ENCODE measurements around the gene DNAH1. TPM values are rescaled to one million over a fixed set of nuclear protein-coding genes. Genes with fewer than 3 reads are reported as not detected.

DNAH1 gene
- total RNA-seq, 1 experiment from 2014 or later: 5.9 TPM

- Histone ChIP-seq H3K27ac (no peak overlapping the region), H3K27me3 (ENCODE audit: insufficient read depth, low read depth) (no peaks in the 10 kb centered on the region), H3K4me2 (peak overlapping the region; percentile 64), H3F3A (ENCODE audit: insufficient read depth, low read depth) (peaks cover 12% of the 10 kb centered on the region; the same call in 1 of the 2 replicates), H3K9me2 (ENCODE audit: insufficient read depth) (no peaks in the 10 kb centered on the region), H3K4me3 (no peak overlapping the region), H4K20me1 (ENCODE audit: insufficient read depth) (peaks cover 24% of the 10 kb centered on the region), H3K79me2 (ENCODE audit: low read depth) (peaks cover 36% of the 10 kb centered on the region), H3K4me1 (replicated peaks; ENCODE audit: insufficient read depth) (peaks cover 23% of the 10 kb centered on the region), H3K36me3 (ENCODE audit: low read depth) (no peaks in the 10 kb centered on the region), H3K9me3 (ENCODE audit: insufficient read depth, low read depth) (no peaks in the 10 kb centered on the region), H2AFZ (no peak overlapping the region)
- TF ChIP-seq, protein P1, sequence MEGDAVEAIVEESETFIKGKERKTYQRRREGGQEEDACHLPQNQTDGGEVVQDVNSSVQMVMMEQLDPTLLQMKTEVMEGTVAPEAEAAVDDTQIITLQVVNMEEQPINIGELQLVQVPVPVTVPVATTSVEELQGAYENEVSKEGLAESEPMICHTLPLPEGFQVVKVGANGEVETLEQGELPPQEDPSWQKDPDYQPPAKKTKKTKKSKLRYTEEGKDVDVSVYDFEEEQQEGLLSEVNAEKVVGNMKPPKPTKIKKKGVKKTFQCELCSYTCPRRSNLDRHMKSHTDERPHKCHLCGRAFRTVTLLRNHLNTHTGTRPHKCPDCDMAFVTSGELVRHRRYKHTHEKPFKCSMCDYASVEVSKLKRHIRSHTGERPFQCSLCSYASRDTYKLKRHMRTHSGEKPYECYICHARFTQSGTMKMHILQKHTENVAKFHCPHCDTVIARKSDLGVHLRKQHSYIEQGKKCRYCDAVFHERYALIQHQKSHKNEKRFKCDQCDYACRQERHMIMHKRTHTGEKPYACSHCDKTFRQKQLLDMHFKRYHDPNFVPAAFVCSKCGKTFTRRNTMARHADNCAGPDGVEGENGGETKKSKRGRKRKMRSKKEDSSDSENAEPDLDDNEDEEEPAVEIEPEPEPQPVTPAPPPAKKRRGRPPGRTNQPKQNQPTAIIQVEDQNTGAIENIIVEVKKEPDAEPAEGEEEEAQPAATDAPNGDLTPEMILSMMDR (conservative IDR thresholded peaks at IDR 0.05): no peak
- TF ChIP-seq EZH2 (IDR thresholded peaks at IDR 0.05; ENCODE audit: low read depth): no peak
- POLR2A ChIA-PET (ENCODE audit: unreplicated experiment): interaction anchor here (0.8 kb wide), 1 partner anchor 306 kb away, joined by 9 read pairs; the partner anchor contains the start of gene ABHD14B
- no TSS peak for BruUV-seq (replicated peaks)
- intact Hi-C loops (cut with micrococcal nuclease; ENCODE audit: unreplicated experiment): loop anchor here (5.0 kb wide), 2 partner anchors 127 to 277 kb away; partner anchors contain the start of gene POC1A
- no peak for DNase-seq
- CTCF ChIA-PET: interaction anchor here (0.7 to 1.7 kb wide), 2 partner anchors 59 to 127 kb away, joined by 3 to 7 read pairs; no protein-coding TSS in a partner anchor
Measured at GRCh38 chr3:52279596-52279995, 36.5 kb upstream of the DNAH1 start.

- Histone ChIP-seq H3K36me3 (ENCODE audit: low read depth) (no peaks in the 10 kb centered on the region), H3K4me2 (0 out of 2 replicates have a peak overlapping the region, but pooled peaks have one; percentile 64), H3K4me1 (replicated peaks; ENCODE audit: insufficient read depth) (peaks cover 22% of the 10 kb centered on the region), H3K79me2 (ENCODE audit: low read depth) (peaks cover 31% of the 10 kb centered on the region), H3K9me2 (ENCODE audit: insufficient read depth) (no peaks in the 10 kb centered on the region), H3K27ac (no peak overlapping the region), H3K9me3 (ENCODE audit: insufficient read depth, low read depth) (no peaks in the 10 kb centered on the region), H3F3A (ENCODE audit: insufficient read depth, low read depth) (peaks cover 12% of the 10 kb centered on the region; the same call in 1 of the 2 replicates), H3K4me3 (no peak overlapping the region), H3K27me3 (ENCODE audit: insufficient read depth, low read depth) (no peaks in the 10 kb centered on the region), H4K20me1 (ENCODE audit: insufficient read depth) (peaks cover 22% of the 10 kb centered on the region), H2AFZ (no peak overlapping the region)
- no TSS peak for BruUV-seq (replicated peaks)
- intact Hi-C loops (cut with micrococcal nuclease; ENCODE audit: unreplicated experiment): no loop called here
- ChIA-PET CTCF (interaction anchor here (0.7 to 1.7 kb wide), 2 partner anchors 12 to 59 kb away, joined by 3 to 7 read pairs; no protein-coding TSS in a partner anchor), POLR2A (ENCODE audit: unreplicated experiment) (interaction anchor here (0.6 to 0.8 kb wide), 2 partner anchors 306 to 610 kb away, joined by 3 to 9 read pairs; partner anchors contain the start of gene ABHD14B)
- DNase-seq: no peak
- TF ChIP-seq, protein P1 (conservative IDR thresholded peaks at IDR 0.05): no peak
- no peak for TF ChIP-seq EZH2 (IDR thresholded peaks at IDR 0.05; ENCODE audit: low read depth)
Measured at GRCh38 chr3:52280050-52280461, 36.1 kb upstream of the DNAH1 start.

DNA sequence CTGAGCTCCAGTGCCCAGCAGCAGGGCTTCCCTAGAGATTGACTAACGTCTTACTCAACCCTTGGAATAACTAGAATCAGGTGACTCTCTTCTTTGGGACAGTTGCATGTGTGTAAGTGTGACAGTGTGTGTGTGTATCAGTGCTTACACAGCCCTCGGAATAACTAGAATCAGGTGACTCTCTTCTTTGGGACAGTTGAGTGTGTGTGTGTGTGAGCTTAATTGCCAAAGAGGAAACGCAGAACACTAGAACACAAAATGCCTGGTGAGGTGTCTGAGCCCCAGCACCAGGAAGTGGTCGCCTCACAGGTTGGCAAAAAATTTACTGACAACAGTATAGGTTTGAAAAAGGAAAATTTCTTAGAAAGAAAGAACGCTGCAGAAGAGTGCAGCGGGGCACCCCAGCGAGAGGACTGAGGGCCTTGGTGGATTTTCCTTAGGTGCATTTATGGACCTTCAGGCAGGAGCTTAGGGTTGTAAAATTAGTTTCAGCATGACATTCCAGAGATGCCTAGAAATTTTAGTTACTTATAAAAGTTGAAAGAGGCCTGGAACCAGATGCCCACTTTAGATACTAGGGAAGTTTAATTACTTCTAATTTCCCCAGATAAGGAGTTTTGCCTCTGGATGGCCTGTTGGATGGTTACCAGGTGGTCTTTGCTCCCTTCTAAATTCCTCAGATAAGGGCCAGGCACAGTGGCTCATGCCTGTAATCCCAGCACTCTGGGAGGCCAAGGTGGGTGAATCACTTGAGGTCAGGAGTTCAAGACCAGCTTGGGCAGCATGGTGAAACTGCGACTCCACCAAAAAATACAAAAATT lies 33.9 kb upstream of the DNAH1 start:
- Histone ChIP-seq H3K4me3 (no peak overlapping the region), H3K36me3 (ENCODE audit: low read depth) (no peaks in the 10 kb centered on the region), H3F3A (ENCODE audit: insufficient read depth, low read depth) (peaks cover 12% of the 10 kb centered on the region; the same call in 1 of the 2 replicates), H3K4me1 (replicated peaks; ENCODE audit: insufficient read depth) (0 out of 2 replicates have a peak, but pooled peaks cover 4% of the 10 kb centered on the region), H3K9me3 (ENCODE audit: insufficient read depth, low read depth) (no peaks in the 10 kb centered on the region), H3K4me2 (no peak overlapping the region), H2AFZ (no peak overlapping the region), H3K27ac (no peak overlapping the region), H4K20me1 (ENCODE audit: insufficient read depth) (peaks cover 3% of the 10 kb centered on the region; the same call in 1 of the 2 replicates), H3K9me2 (ENCODE audit: insufficient read depth) (no peaks in the 10 kb centered on the region), H3K27me3 (ENCODE audit: insufficient read depth, low read depth) (no peaks in the 10 kb centered on the region), H3K79me2 (ENCODE audit: low read depth) (peaks cover 10% of the 10 kb centered on the region)
- ChIA-PET CTCF (no interaction called here), POLR2A (ENCODE audit: unreplicated experiment) (no interaction called here)
- intact Hi-C loops (cut with micrococcal nuclease; ENCODE audit: unreplicated experiment): no loop called here
- DNase-seq: no peak
- no TSS peak for BruUV-seq (replicated peaks)
- TF ChIP-seq, protein P1 (conservative IDR thresholded peaks at IDR 0.05): no peak
- TF ChIP-seq EZH2 (IDR thresholded peaks at IDR 0.05; ENCODE audit: low read depth): no peak

Measured in PC-9 (cell line).